ENCODE measurements around the gene SLC38A8.

Gene SLC38A8

DNA sequence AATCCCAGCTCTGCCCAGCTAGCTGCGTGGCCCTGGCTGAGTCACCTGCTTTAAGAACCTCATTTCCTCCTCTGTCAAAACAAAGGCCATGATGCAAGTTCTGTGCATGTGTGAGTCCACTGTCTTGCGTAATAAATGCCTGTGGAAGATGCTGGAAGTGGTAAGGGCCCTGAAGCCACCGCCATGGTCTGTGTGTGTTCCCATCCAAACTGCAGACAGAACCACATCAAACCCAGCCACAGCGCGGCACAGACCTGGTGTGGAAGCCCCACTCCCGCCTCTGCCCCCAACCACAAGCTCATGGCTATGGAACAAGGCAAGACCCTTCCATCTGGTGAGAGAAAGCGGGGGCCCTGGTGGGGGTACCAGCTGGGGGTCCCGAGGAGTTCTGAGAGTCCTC is 48.5 kb downstream of the SLC38A8 start:
- no peak for DNase-seq

DNA sequence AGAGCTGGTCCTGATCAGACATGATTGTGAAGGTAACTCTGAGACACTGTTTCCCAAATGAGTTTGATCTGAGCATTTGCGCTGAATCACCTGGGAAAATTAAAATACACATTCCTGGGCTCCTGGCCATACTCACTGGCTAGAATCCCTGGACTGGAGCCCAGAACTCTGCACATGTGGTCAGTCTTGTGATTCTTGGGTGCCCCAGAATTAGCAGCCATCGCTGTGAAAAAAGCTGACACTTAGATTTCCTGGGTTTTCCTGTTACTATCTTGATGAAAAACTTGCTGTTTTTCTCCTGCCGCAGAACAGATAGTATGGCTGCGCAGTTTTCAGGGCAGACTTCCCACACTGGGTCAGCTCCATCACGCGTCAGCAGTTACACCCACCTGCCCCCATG is 50.0 kb downstream of the SLC38A8 start:
- DNase-seq: no peak

DNA sequence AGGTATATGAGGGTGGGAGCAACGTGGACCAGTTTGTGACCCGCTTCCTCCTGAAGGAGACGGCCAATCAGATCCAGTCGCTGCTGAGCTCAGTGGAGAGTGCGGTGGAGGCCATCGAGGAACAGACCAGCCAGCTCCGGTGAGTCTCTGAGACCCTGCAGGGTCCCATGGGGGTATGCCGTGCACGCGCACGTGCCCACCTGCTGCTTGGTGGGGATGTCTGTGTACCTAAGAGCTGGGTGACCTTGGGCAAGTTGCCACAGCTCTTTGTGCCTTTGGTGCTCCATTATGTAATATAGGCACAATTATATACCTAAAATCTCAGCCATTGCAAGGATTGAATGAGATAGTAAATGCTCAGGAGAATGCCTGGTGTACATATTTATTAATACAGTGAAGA is 52.1 kb downstream of the SLC38A8 start:
- DNase-seq: no peak

DNA sequence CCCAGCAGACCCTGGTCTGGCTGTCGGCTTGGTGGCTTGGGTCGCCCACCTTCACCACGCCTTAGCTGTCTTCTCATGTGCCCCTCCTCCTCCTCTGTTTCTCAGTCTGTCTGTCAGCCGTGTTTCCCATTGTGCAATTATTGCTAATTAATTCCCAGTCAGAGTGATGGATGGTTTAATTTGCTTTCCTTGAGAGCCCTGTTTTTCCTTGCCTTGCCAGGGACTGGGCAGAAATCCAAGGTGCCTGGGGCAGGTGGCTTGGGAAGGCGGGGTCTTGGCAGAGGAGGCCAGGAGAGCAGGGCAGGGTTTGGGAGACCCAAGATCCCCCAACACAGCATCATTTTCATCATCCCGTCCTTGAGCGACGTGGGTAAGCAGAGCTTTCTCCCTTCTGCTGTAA is 53.3 kb downstream of the SLC38A8 start:
- DNase-seq: no peak

DNA sequence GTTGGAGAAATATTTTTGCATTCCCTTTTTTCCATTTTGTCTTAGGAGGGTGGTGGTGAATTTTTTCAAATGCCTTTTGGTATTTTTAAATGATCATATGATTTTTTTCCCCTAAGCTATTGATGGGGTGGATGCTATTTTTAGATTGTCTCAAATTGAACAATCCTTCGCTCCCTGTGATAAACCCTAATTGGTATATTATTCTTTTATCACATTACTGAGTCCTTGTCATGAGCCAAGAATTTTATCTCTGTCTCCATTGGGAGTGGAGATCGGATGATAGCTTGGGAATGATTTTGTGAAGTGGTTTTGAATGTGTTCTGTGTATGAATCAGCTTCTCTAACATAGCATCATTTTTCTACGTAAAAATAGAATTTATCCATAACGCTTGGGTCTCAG is 59.1 kb downstream of the SLC38A8 start:
- DNase-seq: no peak

DNA sequence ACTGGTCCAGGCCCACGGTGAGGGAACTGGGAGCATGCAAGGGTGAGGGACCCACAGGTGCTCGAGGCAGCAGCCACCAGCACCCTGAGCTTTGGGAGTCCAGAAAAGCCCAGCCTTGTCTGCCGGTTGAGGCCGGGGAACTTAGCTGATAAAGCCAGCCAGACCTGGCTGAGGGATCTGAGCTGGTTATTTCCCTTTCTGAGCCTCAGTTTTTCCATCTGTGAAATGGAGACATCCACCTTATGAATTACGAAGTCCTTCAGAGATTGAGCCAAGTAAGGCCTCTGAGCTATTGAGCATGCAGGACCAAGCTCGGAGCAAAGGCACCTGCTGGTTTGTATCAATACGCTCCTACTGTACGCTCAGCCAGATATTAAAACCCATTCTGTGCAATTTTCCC is 60.8 kb downstream of the SLC38A8 start:
- no peak for DNase-seq

DNA sequence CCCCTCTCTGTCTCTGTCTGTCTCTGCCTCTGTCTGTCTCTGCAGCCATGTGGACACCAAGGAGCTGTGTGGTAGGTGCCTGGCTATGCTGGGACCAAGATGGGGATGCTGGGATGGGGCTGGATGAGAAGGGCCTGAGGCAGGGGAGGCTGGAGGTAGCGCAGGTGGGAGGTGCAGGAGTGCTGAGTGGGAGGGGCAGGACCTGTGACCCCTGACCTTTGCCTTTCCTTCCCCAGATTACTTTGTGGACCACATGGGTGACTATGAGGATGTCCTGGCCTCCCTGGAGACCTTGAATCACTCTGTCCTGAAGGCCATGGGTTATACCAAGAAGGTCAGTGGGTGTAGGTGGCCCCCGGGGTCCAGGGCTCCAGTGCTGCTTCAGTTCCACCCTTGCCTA is 61.8 kb downstream of the SLC38A8 start:
- no peak for DNase-seq

DNA sequence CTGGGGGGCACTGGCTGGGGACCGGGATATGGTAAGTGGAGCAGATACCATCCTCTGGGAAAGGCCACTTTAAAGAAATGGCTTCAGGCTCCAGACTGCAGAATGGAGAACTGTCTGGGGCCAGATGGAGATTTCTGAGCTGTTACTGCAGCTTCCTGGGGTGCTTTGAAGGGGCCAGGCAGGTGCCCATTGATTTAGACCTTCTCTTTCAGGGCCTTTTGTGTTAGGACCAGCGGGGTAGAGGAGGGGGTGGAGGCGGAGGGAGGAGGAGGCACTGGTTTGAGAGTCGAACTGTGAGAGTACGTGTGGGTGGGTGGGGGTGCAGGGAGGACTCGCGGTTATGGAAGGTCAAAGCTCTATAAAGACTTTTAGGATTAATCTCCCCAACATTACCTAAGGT is 63.2 kb downstream of the SLC38A8 start:
- DNase-seq: no peak

DNA sequence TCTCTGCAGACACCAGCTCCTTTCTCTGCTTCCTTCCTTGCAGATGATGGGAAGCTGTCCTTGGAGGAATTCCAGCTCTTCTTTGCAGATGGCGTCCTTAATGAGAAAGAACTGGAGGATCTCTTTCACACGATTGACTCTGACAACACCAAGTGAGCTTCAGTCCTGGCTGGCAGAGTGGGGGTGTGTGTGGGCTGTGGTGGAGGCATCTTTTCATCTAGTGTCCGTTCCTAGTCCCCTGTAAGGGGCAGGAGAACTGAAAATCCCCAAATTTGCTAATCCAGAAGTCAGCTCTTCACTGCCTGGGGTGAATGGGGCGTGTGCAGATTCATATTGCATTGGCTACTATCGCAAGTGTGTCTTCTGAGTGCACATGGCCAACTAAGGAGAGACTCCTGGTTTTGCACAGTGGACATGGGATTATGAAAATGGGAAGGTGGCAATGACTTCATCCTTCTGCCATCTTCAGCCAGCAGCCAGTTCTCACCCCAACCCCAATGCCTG is 64.1 kb downstream of the SLC38A8 start:
- no peak for DNase-seq

DNA sequence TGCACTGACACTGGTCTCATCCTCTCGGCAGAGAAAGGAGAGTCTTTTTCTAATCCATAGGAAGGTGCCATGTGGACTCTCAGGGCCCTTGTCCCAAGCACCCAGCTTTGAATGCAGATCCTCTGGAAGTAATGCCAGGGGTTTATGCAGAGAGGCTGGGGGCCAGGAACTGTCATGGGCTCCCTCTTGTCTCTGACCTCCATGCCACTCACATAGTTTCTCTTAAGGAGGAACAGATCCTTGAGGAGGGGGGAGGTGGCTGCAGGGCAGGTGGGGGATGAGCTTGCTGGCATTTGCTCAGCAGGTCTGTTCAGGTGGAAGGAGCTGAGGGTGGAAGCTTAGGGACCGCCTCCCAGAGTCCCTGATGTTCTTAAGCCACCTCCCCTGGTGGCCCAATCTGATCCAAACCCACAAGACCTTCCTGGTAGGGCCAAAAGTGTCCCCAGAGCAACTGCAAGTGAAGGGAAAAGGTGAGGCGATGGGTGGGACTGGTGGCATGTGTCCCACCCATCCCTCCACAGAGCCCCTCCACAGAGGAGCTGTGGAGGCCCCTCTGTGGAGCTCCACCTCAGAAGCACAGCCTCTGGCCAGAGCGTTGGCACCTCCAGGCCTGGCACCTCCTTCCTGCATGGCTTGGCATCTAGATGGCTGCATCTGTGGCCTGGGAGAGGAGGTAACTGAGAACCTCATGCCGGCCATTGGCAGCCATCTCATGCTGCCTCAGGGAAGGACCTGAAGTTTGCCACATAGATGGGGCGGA is 65.4 kb downstream of the SLC38A8 start:
- no peak for DNase-seq

DNA sequence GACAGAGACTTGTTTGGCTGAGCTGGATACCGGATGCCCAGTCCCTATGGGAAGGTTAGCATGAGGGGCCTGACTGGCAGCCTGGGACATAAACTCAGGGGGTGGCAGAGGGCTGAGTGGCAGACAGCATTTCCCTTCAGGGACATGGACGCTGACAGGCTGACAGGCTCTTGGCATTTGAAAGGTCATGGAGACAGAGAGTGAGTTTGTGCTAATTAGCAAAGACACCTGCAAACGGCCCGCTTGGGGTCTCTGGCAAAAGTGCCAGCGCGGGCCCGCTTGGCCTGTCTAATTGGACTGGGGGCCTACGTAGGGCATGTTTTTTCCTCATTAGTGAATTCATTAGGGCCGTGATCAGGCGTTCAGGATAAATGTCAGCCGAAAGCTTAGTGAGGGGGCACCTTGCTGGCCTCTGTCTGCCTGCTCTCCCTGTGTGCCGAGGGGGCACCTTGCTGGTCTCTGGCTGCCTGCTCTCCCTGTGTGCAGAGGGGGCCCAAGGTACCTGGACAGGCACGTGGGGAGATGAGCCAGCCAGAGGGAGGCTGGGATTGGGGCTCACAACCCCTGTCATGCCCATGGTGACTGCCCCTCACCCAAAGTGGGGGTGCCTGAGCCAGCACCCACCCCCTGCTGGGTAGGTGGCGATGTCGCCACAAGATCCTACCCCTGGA is 66.9 kb downstream of the SLC38A8 start:
- no peak for DNase-seq

DNA sequence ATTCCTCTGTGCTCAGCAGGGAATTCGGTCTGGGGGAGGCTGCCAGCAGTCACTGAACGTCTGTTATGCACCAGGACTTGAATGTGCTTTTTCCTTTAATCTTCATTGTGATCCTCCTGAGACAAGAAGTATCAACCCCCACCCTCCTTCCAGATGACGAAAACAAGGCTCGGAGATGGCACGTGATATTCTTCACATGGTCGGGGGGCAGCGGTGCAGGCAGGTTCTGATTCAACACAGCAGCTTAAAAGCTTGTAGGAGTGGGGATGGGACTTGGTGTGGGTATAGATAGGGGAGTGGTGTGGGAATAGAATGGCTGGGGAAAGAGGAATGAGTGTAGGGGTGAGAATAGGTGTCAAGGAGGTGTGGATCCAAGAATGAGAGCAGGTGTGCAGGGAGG is 68.1 kb downstream of the SLC38A8 start:
- no peak for DNase-seq

DNA sequence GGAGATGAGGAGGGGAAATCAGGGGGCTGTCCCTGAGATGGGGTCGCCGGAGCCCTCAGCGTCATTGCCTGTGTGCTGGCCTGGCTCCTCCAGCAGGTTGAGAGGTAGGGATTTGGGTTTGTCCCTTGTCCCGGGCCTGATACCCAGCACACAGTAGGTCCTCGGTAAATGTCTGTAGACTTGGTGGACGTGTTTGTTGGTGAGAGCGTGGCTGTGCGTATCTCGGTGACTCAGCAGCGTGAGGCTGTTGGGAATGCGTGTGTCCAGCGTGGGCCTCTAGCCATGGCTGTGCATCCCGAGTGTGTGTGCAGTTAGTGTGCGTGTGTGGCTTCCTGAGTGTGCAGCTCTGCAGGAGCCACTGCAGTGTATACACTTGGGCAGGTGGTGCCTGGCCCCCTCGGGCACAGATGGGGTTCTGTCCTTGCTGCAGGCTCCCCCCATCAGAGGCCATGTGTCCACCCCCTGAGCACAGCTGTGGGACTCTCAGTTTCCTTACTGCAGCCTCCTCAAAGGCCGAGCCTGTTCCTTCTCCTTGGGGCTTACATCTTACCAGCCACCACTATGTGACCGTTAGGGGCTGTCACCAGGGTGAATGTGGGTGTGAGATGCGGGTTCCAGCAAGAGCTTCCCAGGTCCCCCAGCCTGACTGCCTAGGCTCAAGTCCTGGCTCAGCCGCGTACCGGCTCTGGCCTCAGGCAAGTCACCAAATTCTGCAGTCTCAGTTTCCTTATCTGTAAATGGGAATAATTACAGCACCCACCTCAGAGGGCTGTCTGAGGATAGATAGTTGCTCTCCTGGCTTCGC is 68.8 kb downstream of the SLC38A8 start:
- DNase-seq: no peak

DNA sequence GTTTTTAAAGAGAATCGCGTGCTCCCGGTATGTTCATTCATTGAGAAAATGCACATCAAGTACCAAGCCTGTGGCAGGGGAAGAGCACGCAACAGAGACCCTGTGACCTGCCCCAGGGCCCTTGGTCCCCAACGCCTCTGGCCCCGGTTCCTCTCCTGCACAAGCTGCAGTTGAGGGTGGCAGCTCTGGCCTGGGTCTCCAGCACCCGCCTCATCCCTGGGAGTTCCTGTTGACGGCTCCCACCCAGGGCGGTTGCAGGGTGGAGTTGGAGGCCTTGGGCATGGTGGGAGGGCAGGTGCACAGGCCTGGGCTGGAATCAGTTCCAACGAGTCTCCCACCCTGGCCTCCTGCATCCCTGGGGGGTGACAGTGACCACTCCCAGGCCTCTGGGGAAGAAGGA is 69.5 kb downstream of the SLC38A8 start:
- no peak for DNase-seq

DNA sequence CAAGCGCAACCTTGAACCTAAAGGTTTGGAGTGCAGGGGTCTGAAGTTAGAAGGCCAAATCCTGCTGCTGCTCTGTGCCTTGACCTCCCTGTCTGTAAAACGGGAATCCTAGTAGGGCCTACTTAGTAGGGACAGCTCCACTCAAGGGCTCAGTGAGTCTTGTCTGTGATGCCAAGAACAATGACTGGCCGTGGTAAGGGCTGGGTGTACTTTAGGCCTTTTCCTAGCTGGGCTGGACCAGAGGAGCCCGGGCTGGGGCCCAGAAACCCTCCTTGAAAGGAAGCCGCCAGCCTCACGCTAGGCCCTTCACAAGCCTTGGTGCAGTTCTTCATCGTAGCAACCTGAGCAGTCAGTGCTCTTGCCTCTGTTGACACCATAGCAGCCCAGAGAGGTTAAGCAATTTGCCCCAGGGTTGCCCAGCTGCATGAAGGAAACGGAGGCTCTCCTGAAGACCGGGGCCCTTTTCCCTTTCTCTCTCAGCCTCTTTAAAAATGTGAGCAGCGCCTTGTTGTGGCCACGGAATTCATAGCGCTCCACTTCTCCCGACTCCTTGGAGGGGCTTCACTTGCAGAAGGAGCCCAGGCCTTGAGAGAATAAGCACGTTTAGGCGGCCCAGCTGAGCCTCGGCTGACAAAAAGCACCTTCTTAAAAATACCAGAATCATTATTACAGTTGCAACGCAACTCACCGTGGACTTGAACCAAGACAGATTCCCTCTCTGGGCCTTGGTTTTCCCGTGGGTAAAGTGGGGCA is 70.2 kb downstream of the SLC38A8 start:
- no peak for DNase-seq

DNA sequence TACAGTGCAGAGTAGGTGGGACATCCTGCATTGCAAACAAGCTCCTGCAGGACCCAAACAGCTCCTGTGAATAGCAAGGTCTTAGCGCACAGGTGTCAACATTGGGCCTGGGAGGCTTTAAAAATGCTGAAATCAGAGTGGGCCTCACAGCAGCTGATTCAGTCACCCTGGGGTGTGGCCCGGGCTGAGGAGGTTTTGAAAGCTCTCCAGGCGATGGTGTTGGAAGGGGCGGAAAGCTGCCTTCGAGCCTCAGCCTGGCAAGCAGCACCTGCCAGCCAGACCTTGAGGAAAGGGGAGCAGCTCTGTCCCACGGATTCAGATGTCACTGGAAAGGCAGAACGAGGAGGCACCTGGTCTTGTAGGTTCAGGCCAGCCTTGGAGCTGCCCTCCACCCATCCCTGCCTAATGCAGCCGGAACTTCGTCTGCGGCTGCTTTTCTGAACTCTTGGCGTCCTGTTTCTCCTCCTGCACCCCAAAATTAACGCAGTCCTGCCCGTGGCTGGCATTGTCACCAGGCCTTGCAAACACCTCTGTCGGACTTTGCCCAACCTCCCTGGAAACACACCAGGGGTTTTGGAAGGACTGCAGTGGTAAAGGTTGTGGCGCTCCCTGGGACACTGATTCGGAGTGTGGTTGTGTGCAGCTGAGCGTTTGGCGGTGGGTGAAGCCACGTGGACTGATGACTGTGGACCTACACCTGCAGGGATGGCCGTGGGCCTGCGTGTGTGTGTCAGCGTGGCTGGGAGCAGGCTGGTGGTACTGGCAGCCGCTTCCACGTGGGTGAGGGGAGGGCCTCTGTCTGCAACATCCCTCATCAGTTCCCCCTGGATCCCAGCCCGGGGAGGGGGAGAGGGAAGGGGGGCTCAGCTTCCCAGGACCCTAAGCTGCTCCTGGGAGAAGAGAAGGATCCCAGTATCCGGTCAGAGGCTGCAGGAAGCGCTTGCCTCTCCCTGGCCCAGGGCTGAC is 71.1 kb downstream of the SLC38A8 start:
- DNase-seq: no peak

DNA sequence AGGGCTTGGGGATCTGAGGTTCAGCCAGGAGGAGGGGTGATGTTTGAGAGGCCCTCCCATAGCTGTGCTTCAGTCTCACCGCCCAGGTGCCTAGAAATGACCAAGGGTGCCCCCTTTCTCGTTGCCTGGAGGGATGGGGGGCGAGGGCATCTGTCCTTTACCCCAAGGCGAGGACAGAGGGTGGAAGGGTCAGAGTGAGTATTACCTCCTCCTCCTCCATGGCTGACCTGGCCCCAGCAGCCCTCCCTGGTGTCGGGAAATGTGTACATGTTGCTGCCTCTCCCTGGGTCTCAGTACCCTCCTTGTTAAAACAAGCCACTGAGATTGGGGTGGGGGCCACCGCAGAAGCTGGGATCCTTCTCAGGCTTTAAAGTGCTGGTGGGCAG is 72.2 kb downstream of the SLC38A8 start:
- DNase-seq: no peak

DNA sequence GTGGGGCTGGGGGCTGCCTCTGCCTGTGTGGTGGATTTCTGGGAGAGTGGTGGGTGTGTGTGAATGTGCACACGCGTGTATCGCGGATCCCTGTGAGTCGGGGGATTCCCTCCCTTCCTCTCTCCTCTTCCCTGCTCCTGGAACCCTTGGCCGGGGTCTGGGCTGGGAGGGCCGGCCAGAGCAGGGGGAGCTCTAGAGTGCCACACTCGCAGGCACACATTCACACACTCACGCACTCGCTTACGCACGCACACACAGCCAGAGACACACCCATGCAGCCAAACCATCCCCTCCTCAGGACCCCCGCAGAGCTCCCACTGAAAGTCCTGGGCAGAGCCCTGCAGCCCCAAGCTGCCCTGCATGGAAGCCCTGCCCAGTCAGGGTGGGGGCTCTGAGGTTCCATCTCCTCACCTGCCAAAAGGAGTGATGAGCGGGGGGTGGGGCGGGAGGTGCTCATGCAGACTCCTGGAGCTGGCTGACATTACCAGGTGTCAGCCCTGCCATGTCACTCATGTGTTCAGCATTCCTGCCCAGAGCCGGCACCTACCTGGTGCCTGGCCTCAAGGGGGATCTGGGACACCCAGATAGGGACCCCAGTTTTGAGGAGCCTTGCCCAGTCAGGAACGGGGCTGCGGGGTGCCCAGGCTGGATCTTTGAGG is 72.7 kb downstream of the SLC38A8 start:
- DNase-seq: no peak

DNA sequence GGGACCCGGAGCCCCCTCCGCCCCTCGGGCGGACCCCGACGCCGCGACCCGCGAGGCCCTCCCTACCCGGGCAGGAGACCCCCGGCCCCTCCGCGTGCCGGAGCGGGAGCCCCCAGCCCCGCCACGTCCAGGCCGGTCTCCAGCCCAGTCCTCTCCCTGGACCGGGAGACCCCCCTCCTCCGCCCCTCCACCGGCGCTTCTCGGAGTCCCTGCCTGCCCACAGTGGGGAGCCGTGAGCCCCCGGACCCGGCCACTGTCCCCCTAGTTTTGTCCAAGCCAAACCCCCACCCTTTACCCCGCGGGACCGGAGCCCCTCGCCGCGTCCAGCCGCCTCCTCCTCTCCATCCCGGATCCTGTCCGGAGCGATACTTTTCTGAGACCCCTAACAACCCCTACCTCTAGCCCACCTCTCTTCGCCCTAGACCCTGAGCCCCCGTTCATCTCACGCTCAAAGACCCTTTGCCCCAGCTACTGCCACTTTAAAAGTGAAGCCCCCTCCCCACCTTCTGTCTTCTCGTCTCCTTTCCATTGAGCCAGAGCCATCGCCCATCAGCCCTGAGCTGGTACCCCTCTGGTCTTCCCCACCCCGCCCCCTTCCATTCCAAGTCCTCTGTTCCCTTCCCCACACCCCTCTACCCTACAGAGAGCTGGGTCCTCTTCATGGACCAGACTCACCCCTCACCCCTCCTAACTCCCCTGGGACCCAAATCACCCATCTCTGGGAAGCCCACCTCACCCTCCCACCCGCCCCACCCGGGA is 73.5 kb downstream of the SLC38A8 start:
- no peak for DNase-seq

DNA sequence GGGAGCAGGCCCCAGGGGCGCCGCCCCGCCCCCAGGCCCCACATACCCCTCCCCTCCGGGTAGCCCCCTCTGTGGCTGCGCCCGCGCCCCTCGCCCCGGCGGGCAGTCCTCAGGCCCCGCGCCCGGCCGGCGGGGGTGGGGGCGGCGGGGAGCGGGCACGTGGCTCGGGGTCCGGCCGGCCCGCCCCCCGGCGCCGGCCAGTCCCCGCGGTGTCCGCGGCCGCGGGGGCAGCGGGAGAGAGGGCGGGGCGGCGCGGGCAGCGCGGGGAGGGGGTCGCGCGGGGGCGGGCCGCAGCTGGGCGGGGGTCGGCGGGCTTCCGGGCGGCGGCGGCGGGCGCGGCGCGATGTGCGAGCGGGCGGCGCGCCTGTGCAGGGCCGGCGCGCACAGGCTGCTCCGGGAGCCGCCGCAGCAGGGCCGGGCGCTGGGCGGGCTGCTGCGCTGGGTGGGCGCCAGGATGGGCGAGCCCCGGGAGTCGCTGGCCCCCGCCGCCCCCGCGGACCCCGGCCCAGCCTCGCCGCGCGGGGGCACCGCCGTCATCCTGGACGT is 74.2 kb downstream of the SLC38A8 start:
- DNase-seq: no peak
